ENCODE data around the gene MAPKAP1.

The MAPKAP1 gene

DNA sequence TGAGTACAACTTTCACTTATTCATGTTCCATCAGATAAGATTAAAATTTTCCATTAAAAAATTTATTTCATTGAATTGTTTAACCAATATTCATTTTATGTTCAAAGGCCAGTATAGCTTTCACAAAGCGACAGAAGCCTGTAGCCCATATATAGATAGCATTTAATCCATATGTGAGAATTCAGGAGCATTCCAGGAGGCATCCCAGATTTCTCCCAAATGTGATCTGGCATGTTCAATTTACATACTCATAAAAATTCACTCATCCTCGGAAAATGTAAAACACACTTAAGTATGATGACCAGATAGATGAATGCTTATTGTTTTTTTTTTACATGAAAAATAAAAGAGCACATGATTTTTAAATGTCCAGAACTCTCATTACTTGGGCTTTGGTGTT is 141.9 kb downstream of the MAPKAP1 start:
- CTCF ChIA-PET = interaction anchor here (0.6 kb wide), 1 partner anchor 329 kb away, joined by 3 read pairs; no protein-coding TSS in a partner anchor
- POLR2A ChIA-PET (ENCODE audit: low non-redundant PET) = no interaction called here
- DNase-seq (ENCODE audit: low spot score) = no peak
- no peak overlapping the region for H3K27ac ChIP-seq
- TF ChIP-seq, protein P1, sequence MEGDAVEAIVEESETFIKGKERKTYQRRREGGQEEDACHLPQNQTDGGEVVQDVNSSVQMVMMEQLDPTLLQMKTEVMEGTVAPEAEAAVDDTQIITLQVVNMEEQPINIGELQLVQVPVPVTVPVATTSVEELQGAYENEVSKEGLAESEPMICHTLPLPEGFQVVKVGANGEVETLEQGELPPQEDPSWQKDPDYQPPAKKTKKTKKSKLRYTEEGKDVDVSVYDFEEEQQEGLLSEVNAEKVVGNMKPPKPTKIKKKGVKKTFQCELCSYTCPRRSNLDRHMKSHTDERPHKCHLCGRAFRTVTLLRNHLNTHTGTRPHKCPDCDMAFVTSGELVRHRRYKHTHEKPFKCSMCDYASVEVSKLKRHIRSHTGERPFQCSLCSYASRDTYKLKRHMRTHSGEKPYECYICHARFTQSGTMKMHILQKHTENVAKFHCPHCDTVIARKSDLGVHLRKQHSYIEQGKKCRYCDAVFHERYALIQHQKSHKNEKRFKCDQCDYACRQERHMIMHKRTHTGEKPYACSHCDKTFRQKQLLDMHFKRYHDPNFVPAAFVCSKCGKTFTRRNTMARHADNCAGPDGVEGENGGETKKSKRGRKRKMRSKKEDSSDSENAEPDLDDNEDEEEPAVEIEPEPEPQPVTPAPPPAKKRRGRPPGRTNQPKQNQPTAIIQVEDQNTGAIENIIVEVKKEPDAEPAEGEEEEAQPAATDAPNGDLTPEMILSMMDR (conservative IDR thresholded peaks at IDR 0.05; ENCODE audit: low read depth) = no peak

DNA sequence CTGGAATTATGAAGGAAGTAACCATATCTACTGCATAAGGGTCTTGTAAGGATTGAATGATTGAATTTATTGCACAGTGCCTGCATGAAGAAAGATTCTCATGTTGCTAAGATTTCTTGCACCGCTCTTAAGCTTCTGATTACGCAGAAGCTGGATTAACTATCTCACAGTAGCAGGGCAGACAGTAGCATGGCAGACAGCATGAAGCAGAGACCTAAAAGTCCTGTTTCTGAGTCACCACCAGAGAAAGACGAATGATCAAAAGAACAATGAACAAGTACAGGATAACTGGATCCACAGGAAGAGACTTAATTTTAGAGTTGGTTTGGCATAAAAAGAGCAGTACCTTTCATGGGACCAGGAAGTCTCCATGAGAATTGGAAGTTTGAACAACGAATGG is 142.4 kb downstream of the MAPKAP1 start:
- ChIA-PET POLR2A (ENCODE audit: low non-redundant PET) (no interaction called here), CTCF (no interaction called here)
- no peak overlapping the region for H3K27ac ChIP-seq
- DNase-seq (ENCODE audit: low spot score) = no peak
- TF ChIP-seq, protein P1 (conservative IDR thresholded peaks at IDR 0.05; ENCODE audit: low read depth) = no peak

DNA sequence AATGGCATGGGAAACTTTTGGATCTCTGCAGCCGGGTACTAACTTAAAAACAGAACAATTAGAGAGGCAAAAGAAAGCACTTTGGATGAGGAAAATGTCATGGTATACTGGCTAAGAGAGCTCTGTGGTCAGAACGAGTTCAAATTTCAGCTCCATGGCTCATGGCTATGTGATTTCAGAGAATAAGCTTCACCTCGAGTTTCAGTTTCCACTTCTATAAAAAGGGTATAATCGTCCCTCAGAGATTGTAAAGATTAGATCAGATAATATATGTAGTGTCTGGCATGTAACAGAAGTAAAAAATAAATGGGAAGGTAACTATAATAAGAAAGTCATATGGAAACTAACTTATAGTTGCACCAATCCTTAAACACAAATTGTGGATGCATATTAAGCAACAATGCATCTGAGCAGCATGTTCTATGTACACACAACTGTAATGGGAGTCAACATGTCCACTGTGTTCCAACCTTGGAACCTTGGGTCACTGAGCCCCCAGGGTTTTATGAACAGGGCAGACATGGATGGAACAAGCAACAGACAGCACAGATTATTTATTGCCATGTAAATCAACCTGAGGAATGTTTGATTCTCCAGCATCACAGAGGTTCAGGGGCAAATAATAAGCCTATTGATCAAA is 145.4 kb downstream of the MAPKAP1 start:
- H3K27ac ChIP-seq = no peak overlapping the region
- TF ChIP-seq, protein P1 (conservative IDR thresholded peaks at IDR 0.05; ENCODE audit: low read depth) = no peak
- ChIA-PET CTCF (interaction anchor here (0.5 kb wide), 1 partner anchor 10 kb away, joined by 4 read pairs; no protein-coding TSS in a partner anchor), POLR2A (ENCODE audit: low non-redundant PET) (no interaction called here)
- DNase-seq (ENCODE audit: low spot score) = no peak

DNA sequence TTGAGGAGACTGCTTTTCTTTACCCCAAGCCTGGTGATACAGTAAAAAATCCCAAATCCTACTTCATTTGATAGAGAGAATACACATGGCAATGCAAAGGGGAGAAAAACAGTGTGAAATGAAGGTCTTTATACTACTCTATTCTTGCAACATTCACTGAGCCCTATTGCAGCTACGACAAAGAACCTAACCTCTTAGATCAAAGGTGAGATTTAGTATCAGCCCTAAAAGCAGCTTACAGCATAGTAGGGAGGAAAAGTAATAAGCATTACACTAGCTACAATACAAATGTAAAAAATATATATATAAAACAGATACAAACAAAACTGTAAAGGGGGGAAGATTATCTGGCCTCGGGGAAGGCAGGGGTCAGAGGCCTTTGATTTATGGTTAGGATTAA is 147.1 kb downstream of the MAPKAP1 start:
- TF ChIP-seq, protein P1 (conservative IDR thresholded peaks at IDR 0.05; ENCODE audit: low read depth) = no peak
- no peak overlapping the region for H3K27ac ChIP-seq
- ChIA-PET CTCF (interaction anchor here (0.6 to 0.7 kb wide), 2 partner anchors 24 to 446 kb away, joined by 3 to 4 read pairs; no protein-coding TSS in a partner anchor), POLR2A (ENCODE audit: low non-redundant PET) (no interaction called here)
- no peak for DNase-seq (ENCODE audit: low spot score)

DNA sequence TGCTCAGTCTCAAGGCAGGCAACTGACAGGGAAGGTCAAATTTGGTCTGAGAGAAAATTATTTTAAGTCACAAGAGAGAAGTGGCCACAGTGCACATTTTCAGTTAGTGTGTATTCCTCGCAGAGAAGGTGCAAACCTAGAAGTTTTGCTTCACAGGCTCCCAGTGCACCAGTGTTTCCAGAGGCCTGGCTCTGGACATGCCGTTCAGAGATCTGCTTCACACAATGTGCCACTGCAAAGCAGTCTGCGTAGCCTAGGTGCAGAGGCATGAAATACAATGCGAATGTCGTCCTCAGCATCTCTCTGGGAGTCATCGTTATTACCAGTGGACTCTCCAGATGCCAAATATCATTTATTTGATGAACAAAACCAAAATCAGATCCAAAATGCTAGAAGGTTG is 147.8 kb downstream of the MAPKAP1 start:
- TF ChIP-seq, protein P1 (conservative IDR thresholded peaks at IDR 0.05; ENCODE audit: low read depth) = no peak
- H3K27ac ChIP-seq = no peak overlapping the region
- CTCF ChIA-PET = interaction anchor here (0.6 to 1.9 kb wide), 22 partner anchors 12 to 999 kb away, joined by 3 to 10 read pairs (median 3); partner anchors contain the start of gene MAPKAP1
- POLR2A ChIA-PET (ENCODE audit: low non-redundant PET) = no interaction called here
- no peak for DNase-seq (ENCODE audit: low spot score)

DNA sequence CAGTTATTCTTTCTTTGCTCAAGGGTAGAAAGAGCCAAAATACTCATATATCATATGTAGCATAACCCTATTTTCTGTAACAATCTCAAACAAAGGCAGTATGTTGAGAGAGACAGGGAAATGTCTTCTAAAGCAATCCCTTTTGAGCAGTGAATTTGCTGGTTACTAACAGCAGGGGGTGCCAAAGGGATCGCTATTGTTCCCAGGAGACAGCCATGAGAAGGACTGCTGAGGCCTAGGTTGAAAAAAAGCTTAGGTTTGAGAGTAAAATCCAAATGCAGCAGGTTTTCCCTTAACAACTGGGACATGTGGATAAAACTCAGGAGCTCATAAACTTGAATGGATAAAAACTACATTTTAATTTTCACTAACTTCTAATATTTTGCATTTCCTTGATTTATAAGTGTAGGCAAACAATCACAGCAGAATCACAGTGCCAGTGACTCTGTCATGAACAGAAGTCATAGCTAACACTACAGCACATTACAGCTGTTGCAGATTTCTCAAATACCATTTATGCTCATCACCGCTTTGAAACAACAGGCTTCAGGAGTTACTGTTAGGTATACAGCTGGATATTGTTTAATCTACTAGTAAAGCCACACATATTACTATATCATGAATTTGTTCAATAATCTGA is 148.4 kb downstream of the MAPKAP1 start:
- H3K27ac ChIP-seq = no peak overlapping the region

More for the DNA sequence above, 148.4 kb downstream of the MAPKAP1 start:
- TF ChIP-seq, protein P1 (conservative IDR thresholded peaks at IDR 0.05; ENCODE audit: low read depth) = peak; percentile 94
- peak; percentile 87 for DNase-seq (ENCODE audit: low spot score)
- ChIA-PET CTCF (interaction anchor here (0.6 to 1.9 kb wide), 27 partner anchors 10 to 1000 kb away, joined by 3 to 10 read pairs (median 3); partner anchors contain the start of gene MAPKAP1), POLR2A (ENCODE audit: low non-redundant PET) (no interaction called here)

All from RWPE1 (cell line).